Gastroesophageal sphincter (tissue), 4 donors: ENCODE results near the gene LALBA. TPM values are rescaled to one million over a fixed set of nuclear protein-coding genes. Genes with fewer than 3 reads are reported as not detected.

ENCODE experiments used
- ATAC-seq: fragments of 150-250 bp; one replicate; pipeline ENCODE4 v1.9.1; 2016; ENCODE audit warnings: mild to moderate bottlenecking, moderate library complexity
- H3K27ac ChIP-seq, 4 donors: fragments of 200-600 bp; sonication (generic) in 3 of 4; 1 replicate in 3 of 4; 2 replicates in 1 of 4; pipeline ENCODE4 v1.5.1; 2016 to 2019
- H3K27me3 ChIP-seq: fragments of 200-600 bp; sonication (generic); one replicate; pipeline ENCODE4 v1.5.1; 2019
- H3K36me3 ChIP-seq, 2 donors: fragments of 200-600 bp; sonication (generic); one replicate each; pipeline ENCODE4 v1.5.1; 2019; ENCODE audit warnings: control low read depth in 1 of 2
- H3K4me1 ChIP-seq, 3 donors: fragments of 200-600 bp; sonication (generic); 1 replicate in 2 of 3; 2 replicates in 1 of 3; pipeline ENCODE4 v1.5.1; 2016 to 2019; ENCODE audit warnings: control low read depth in 2 of 3
- H3K4me3 ChIP-seq, 2 donors: fragments of 200-600 bp; sonication (generic); one replicate each; pipeline ENCODE4 v1.5.1; 2019; ENCODE audit warnings: mild to moderate bottlenecking in 1 of 2, moderate library complexity in 1 of 2
- H3K9me3 ChIP-seq, 3 donors: fragments of 200-600 bp; sonication (generic); one replicate each; pipeline ENCODE4 v1.5.1; 2017 to 2019; ENCODE audit warnings: control low read depth in 2 of 3
- EP300 ChIP-seq: sonication (generic); formaldehyde crosslinking; IDR thresholded peaks from one replicate; pipeline ENCODE4 v1.6.1; 2017; ENCODE audit warnings: antibody characterized with exemption, mild to moderate bottlenecking
- POLR2A ChIP-seq, 2 donors: fragments of 450-650 bp; IDR thresholded peaks; one replicate each; pipeline ENCODE4 v1.6.1; 2017; ENCODE audit warnings: antibody characterized with exemption in 2 of 2, mild to moderate bottlenecking in 2 of 2, moderate library complexity in 1 of 2
- POLR2AphosphoS5 ChIP-seq: sonication (generic); formaldehyde crosslinking; IDR thresholded peaks from one replicate; pipeline ENCODE4 v1.6.1; 2017; ENCODE audit warnings: antibody characterized with exemption
- WGBS, 2 donors: methylation state at CpG; one replicate each; pipeline ENCODE4 v1.1.5; 2018; ENCODE audit warnings: low coverage in 1 of 2; 5-methylcytosine and 5-hydroxymethylcytosine counted together
- total RNA-seq, 4 donors: library from RNA; depleted of rRNA; stranded (reverse); fragments of >200 nt; gene quantifications; one replicate each; pipeline ENCODE4 v1.1.0, GENCODE V29; 2016
- TF ChIP-seq, protein P1 (sequence below), 4 experiments: fragments of 200-600 bp in 2 of 4; fragments of 450-650 bp in 2 of 4; sonication (generic) in 1 of 4; IDR thresholded peaks; one replicate each; pipeline ENCODE4 v1.5.1; 2017 to 2019; ENCODE audit warnings: antibody characterized with exemption in 4 of 4, mild to moderate bottlenecking in 2 of 4, moderate library complexity in 2 of 4

The LALBA gene
- total RNA-seq, 4 donors from 2014 or later: not detected

- no peak overlapping the region for H3K27ac ChIP-seq
- H3K4me1 ChIP-seq: no peaks in the 10 kb centered on the region
- 38 to 60% methylated on average over 3 of the region's 4 CpGs for WGBS, 2 donors
- H3K36me3 ChIP-seq: no peaks in the 10 kb centered on the region
- H3K27me3 ChIP-seq: peaks cover 4% of the 10 kb centered on the region
- no peak overlapping the region for H3K4me3 ChIP-seq
- ATAC-seq: no peak
- peaks cover 0 to 6% (median 0%) of the 10 kb centered on the region in 3 donors for H3K9me3 ChIP-seq
- TF ChIP-seq POLR2AphosphoS5 (no peak), EP300 (no peak), POLR2A (IDR thresholded peaks at IDR 0.05) (no peak)
- TF ChIP-seq, protein P1, sequence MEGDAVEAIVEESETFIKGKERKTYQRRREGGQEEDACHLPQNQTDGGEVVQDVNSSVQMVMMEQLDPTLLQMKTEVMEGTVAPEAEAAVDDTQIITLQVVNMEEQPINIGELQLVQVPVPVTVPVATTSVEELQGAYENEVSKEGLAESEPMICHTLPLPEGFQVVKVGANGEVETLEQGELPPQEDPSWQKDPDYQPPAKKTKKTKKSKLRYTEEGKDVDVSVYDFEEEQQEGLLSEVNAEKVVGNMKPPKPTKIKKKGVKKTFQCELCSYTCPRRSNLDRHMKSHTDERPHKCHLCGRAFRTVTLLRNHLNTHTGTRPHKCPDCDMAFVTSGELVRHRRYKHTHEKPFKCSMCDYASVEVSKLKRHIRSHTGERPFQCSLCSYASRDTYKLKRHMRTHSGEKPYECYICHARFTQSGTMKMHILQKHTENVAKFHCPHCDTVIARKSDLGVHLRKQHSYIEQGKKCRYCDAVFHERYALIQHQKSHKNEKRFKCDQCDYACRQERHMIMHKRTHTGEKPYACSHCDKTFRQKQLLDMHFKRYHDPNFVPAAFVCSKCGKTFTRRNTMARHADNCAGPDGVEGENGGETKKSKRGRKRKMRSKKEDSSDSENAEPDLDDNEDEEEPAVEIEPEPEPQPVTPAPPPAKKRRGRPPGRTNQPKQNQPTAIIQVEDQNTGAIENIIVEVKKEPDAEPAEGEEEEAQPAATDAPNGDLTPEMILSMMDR (IDR thresholded peaks at IDR 0.05): no peak
These were observed 23.9 kb downstream of the LALBA start for GRCh38 chr12:48545833-48546469.

DNA sequence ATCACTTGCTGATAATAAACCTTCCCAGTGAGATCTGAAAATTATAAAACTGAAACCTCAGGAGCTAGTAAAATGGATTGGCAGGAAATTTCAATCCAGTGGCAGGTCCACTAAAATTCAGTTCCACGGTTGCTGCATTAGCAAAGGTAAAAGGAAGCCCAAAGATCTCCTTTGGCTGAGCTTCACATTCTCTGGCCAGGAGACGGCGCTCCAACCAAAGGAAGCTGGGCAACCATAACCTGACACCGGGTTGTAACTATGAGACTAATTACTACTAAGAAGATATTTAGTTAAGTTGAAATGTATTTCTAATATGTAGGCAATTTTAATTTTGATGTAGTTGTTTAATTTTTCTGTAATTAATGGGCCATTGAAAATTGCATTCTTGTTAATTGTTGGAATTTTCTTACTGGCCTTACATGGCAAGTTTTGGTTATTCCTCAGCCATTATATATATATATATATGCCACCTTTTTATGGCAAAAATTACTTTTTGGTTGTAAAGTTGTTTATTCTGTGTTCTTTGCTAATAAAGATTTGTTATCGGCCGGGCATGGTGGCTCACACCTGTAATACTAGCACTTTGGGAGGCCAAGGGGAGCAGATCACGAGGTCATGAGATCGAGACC lies 27.4 kb downstream of the LALBA start:
- no peaks in the 10 kb centered on the region for H3K4me1 ChIP-seq
- no peaks in the 10 kb centered on the region for H3K9me3 ChIP-seq
- no peak overlapping the region for H3K4me3 ChIP-seq
- no peak for TF ChIP-seq EP300
- no peak for TF ChIP-seq POLR2AphosphoS5
- TF ChIP-seq, protein P1 (IDR thresholded peaks at IDR 0.05): peak in 2 of 4 experiments; percentile 24 to 58
- TF ChIP-seq POLR2A (IDR thresholded peaks at IDR 0.05): no peak
- peaks cover 4% of the 10 kb centered on the region for H3K27me3 ChIP-seq
- no peak overlapping the region for H3K27ac ChIP-seq
- H3K36me3 ChIP-seq: no peaks in the 10 kb centered on the region
- ATAC-seq: no peak
- WGBS, 2 donors: 34 to 52% methylated on average over 6 to 8 of the region's 8 CpGs

- WGBS, 2 donors: 79% methylated on average over 1 of the region's 1 CpG; no CpG with 5 or more reads in 1 of the 2 donors
- Histone ChIP-seq H3K27ac (no peak overlapping the region), H3K9me3 (peaks cover 0 to 4% (median 0%) of the 10 kb centered on the region in 3 donors), H3K27me3 (no peaks in the 10 kb centered on the region), H3K4me3 (no peak overlapping the region), H3K4me1 (no peaks in the 10 kb centered on the region), H3K36me3 (no peaks in the 10 kb centered on the region)
- no peak for ATAC-seq
- TF ChIP-seq, protein P1 (IDR thresholded peaks at IDR 0.05): no peak
- no peak for TF ChIP-seq POLR2A (IDR thresholded peaks at IDR 0.05)
These were observed 33.2 kb downstream of the LALBA start for GRCh38 chr12:48536602-48537001.

DNA sequence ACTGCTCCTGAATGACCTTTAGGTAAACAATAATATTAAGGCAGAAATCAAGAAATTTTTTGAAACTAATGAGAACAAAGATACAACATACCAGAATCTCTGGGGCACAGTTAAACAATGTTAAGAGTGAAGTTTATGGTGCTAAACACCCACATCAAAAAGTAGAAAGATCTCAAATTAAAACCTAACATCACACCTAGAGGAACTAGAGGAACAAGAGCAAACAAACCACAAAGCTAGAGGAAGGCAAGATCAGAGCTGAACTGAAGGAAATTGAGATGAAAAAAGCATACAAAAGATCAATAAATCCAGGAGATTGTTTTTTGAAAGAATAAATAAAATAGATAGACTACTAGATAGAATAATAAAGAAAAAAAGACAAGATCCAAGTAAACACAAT lies 37.2 kb downstream of the LALBA start:
- Histone ChIP-seq H3K27ac (no peak overlapping the region), H3K9me3 (peaks cover 0 to 4% (median 0%) of the 10 kb centered on the region in 3 donors), H3K36me3 (no peaks in the 10 kb centered on the region), H3K4me3 (no peak overlapping the region), H3K27me3 (peaks cover 10% of the 10 kb centered on the region), H3K4me1 (no peaks in the 10 kb centered on the region)
- no peak for ATAC-seq
- no peak for TF ChIP-seq POLR2A (IDR thresholded peaks at IDR 0.05)
- no peak for TF ChIP-seq EP300
- TF ChIP-seq, protein P1 (IDR thresholded peaks at IDR 0.05): no peak
- no peak for TF ChIP-seq POLR2AphosphoS5
